VCaP (cell line): Measurements from ENCODE around the gene OR2G2.

Experiments used
- H3K27ac ChIP-seq: fragments of 450-650 bp; 2 replicates; pipeline ENCODE4 v1.5.1; 2017
- CTCF ChIP-seq: fragments of 450-650 bp; conservative IDR thresholded peaks from 2 replicates; pipeline ENCODE4 v1.5.1; 2017; ENCODE audit warnings: mild to moderate bottlenecking, moderate library complexity

Gene OR2G2

DNA sequence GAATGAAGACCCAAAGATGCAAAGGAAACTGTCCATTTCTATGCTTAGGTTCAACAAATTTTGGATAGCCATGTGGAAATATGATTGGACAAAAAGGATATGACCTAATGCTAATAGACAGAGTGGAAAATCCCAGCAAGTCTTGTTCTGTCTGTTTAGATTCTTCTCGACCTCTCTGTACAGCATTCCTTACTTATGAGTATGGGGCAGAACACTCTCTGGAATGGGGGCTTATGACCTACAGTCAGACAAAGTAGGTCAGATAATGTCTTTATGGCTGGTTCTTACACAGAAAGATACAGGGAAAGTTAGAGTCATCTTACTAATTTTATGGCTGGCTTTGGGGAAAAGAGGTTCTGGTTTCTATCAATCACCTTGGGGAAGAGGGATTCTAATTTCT, 36.4 kb upstream of the OR2G2 start:
- TF ChIP-seq CTCF, result no peak
- H3K27ac ChIP-seq, result no peak overlapping the region

GRCh38 chr1:247552231-247552630, 35.9 kb upstream of the OR2G2 start:
- no peak for TF ChIP-seq CTCF
- H3K27ac ChIP-seq, result no peak overlapping the region

GRCh38 chr1:247557926-247558674, 30.1 kb upstream of the OR2G2 start:
- no peak overlapping the region for H3K27ac ChIP-seq
- TF ChIP-seq CTCF, result no peak

DNA sequence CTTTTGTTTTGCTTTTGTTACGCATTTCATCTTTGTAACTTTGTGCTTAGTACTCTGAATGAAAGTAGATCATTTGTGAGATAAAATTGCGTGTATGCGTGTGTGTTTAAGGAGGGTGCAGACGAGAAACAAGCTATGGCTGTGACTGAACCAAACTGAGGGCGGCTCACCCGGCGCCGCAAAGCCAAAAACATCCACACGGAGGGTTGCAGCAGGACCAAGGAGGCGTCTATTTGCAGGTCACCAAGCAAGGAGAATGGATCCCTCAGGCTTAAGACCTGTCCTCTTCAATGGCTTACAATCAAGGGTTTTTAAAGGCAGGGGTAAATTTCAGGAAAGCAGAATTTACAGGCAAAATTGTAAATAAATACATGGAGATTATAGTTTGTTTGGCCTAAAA, 26.4 kb upstream of the OR2G2 start:
- no peak for TF ChIP-seq CTCF
- no peak overlapping the region for H3K27ac ChIP-seq

DNA sequence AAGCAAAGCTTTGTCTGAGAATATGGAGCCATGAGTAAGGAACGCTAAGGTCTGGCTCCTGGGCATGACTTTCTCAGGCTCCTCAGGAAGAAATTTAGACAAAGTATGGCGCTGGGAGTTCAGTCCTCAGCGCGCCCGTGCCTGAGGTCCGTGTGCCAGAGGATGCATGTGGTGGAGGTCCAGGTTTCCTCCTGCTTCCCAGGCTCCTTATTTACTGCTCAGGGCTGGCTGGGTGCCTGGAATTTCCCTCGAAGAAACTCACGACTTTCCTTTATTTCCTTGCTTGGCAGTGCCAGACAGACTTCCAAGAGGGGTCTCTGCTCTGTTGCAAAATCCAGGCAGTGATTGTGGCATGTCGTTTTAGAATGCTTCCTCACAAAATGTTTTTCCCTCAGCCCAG, 26.0 kb upstream of the OR2G2 start:
- no peak overlapping the region for H3K27ac ChIP-seq
- no peak for TF ChIP-seq CTCF

DNA sequence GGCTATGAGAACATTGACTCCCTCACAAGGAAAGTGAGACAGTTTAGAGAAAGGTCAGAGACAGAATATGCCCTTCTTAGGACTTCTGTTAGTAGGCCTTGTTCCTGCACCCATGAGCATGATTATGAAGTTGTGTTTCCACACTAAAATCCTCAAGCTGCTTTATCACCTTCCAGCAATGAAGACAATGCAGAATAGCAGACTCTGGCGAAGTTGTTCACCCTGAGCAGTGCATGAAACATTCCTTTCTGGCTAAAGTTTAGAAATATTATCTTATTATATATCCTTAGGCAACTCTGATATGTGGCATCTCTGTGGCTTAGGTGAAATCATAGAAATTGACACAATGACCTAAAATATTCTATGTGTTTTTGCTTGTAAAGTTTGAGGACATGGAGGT, 13.9 kb upstream of the OR2G2 start:
- H3K27ac ChIP-seq, result no peak overlapping the region
- TF ChIP-seq CTCF, result no peak

DNA sequence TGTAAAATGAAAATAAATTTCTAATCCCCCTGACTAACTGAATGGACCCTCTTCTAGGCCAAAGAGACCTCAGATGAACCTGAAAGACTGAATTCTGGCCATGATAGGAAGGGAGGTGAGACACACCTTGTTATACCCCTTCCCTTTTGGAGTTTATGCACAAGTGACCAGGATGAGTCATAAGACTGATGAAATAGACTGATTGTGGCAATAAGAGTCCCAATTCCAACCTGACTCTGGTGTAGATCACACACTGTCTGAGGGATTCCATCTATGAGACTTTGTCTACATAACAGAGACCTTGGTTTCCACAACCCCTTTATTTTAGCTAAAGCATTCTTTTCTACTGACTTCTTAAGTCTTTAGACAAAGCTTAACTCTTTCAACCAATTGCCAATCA, 13.5 kb upstream of the OR2G2 start:
- no peak for TF ChIP-seq CTCF
- no peak overlapping the region for H3K27ac ChIP-seq
